ENCODE data around the gene AKR1B1.

GRCh38 chr7:134429481-134429880, 29.4 kb downstream of the AKR1B1 start:
- TF ChIP-seq CTCF (conservative IDR thresholded peaks at IDR 0.05; ENCODE audit: low read length) (no peak), EZH2phosphoT487 (IDR thresholded peaks at IDR 0.05; ENCODE audit: borderline replicate concordance) (no peak)

Measured in Loucy (cell line).